PC-9 (cell line): ENCODE results near the gene CILP2. TPM values are rescaled to one million over a fixed set of nuclear protein-coding genes. Genes with fewer than 3 reads are reported as not detected.

ENCODE experiments used
- BruUV-seq: library from RNA; stranded (reverse); fragments of 400-500 nt; replicated peaks from 2 replicates; lab custom pipeline; 2021; lab: Mats Ljungman, UMichigan
- CTCF ChIA-PET: fragments of 300-600 bp; sonication (Branson Sonifier 250); formaldehyde crosslinking; loops from one replicate; lab custom pipeline; 2022; ENCODE audit warnings: antibody characterized with exemption; lab: Charles Lee
- POLR2A ChIA-PET: fragments of 300-600 bp; sonication (Branson Sonifier 250); formaldehyde crosslinking; loops from one replicate; lab custom pipeline; 2022; ENCODE audit warnings: antibody characterized with exemption; ENCODE audit not compliant: unreplicated experiment; lab: Charles Lee
- DNase-seq, 2 experiments: peaks; one replicate each; pipeline versions ENCODE4 v3.0.0 to v3.0.0-alpha.2; 2015 to 2022; ENCODE audit warnings: mixed read lengths in 1 of 2
- H2AFZ ChIP-seq: fragments of 200-600 bp; sonication (generic); 2 replicates; pipeline ENCODE4 v1.8.1; 2017; ENCODE audit warnings: antibody characterized with exemption
- H3F3A ChIP-seq: fragments of 200-600 bp; sonication (generic); 2 replicates; pipeline ENCODE4 v1.8.1; 2017; ENCODE audit warnings: antibody characterized with exemption, mild to moderate bottlenecking, low read depth; ENCODE audit not compliant: insufficient read depth
- H3K27ac ChIP-seq: fragments of 200-600 bp; sonication (generic); 2 replicates; pipeline ENCODE4 v1.6.1; 2016; ENCODE audit warnings: mixed run types
- H3K27me3 ChIP-seq: fragments of 200-600 bp; sonication (generic); 2 replicates; pipeline ENCODE4 v1.6.1; 2016; ENCODE audit warnings: low read depth, mixed run types; ENCODE audit not compliant: insufficient read depth
- H3K36me3 ChIP-seq: fragments of 200-600 bp; sonication (generic); 2 replicates; pipeline ENCODE4 v1.6.1; 2016; ENCODE audit warnings: low read depth, mixed run types
- H3K4me1 ChIP-seq: fragments of 200-600 bp; sonication (generic); replicated peaks from 2 replicates; pipeline ENCODE4 v1.6.1; 2016; ENCODE audit warnings: mixed run types; ENCODE audit not compliant: insufficient read depth
- H3K4me2 ChIP-seq: fragments of 200-600 bp; sonication (generic); 2 replicates; pipeline ENCODE4 v1.6.1; 2017; ENCODE audit warnings: mixed run types
- H3K4me3 ChIP-seq: fragments of 200-600 bp; sonication (generic); 2 replicates; pipeline ENCODE4 v1.6.1; 2016; ENCODE audit warnings: mixed run types
- H3K79me2 ChIP-seq: fragments of 200-600 bp; sonication (generic); 2 replicates; pipeline ENCODE4 v1.6.1; 2017; ENCODE audit warnings: low read depth, mixed run types
- H3K9me2 ChIP-seq: fragments of 200-600 bp; sonication (generic); 2 replicates; pipeline ENCODE4 v1.8.1; 2017; ENCODE audit warnings: mild to moderate bottlenecking; ENCODE audit not compliant: insufficient read depth
- H3K9me3 ChIP-seq: fragments of 200-600 bp; sonication (generic); 2 replicates; pipeline ENCODE4 v1.8.1; 2016; ENCODE audit warnings: low read depth; ENCODE audit not compliant: insufficient read depth
- H4K20me1 ChIP-seq: fragments of 200-600 bp; sonication (generic); 2 replicates; pipeline ENCODE4 v1.8.1; 2017; ENCODE audit not compliant: insufficient read depth
- CTCF ChIP-seq: fragments of 200-600 bp; sonication (generic); conservative IDR thresholded peaks from 2 replicates; pipeline ENCODE4 v1.6.1; 2017; ENCODE audit warnings: mixed run types, antibody characterized with exemption, mild to moderate bottlenecking, moderate library complexity
- EZH2 ChIP-seq: fragments of 200-600 bp; sonication (generic); IDR thresholded peaks from 2 replicates; pipeline ENCODE4 v1.8.0; 2017; ENCODE audit warnings: antibody characterized with exemption, low read depth
- intact Hi-C: fragments of 100-400 bp; cut with micrococcal nuclease; formaldehyde crosslinking; loops from one replicate; pipeline ENCODE4 v1.10.0; 2022; ENCODE audit not compliant: unreplicated experiment
- total RNA-seq: library from RNA; stranded (reverse); gene quantifications from 2 replicates; pipeline ENCODE4 v1.2.3, GENCODE V29; 2021

The CILP2 gene
- total RNA-seq, 1 experiment from 2014 or later = 1.1 TPM

GRCh38 chr19:19558636-19559035 lies 20.6 kb downstream of the CILP2 start:
- H3K36me3 ChIP-seq = no peaks in the 10 kb centered on the region
- H3K9me2 ChIP-seq = no peaks in the 10 kb centered on the region
- no TSS peak for BruUV-seq
- TF ChIP-seq CTCF = no peak
- TF ChIP-seq EZH2 = no peak
- no peaks in the 10 kb centered on the region for H3K9me3 ChIP-seq
- no peak overlapping the region for H2AFZ ChIP-seq
- no peak overlapping the region for H3K4me2 ChIP-seq
- H3K27me3 ChIP-seq = no peaks in the 10 kb centered on the region
- H3K27ac ChIP-seq = no peak overlapping the region
- H3K79me2 ChIP-seq = no peaks in the 10 kb centered on the region
- ChIA-PET CTCF (no interaction called here), POLR2A (no interaction called here)
- intact Hi-C loops = no loop called here
- H3K4me1 ChIP-seq = no peaks in the 10 kb centered on the region
- no peak for DNase-seq
- H4K20me1 ChIP-seq = no peaks in the 10 kb centered on the region
- H3K4me3 ChIP-seq = no peak overlapping the region
- no peaks in the 10 kb centered on the region; the same call in 1 of the 2 replicates for H3F3A ChIP-seq

GRCh38 chr19:19559931-19560330 lies 21.9 kb downstream of the CILP2 start:
- ChIA-PET CTCF (no interaction called here), POLR2A (no interaction called here)
- intact Hi-C loops = no loop called here
- H3K27ac ChIP-seq = no peak overlapping the region
- BruUV-seq = no TSS peak
- no peak overlapping the region for H2AFZ ChIP-seq
- H3K9me2 ChIP-seq = no peaks in the 10 kb centered on the region
- H3K27me3 ChIP-seq = no peaks in the 10 kb centered on the region
- H3K4me3 ChIP-seq = no peak overlapping the region
- TF ChIP-seq EZH2 = no peak
- no peak for TF ChIP-seq CTCF
- H3K79me2 ChIP-seq = no peaks in the 10 kb centered on the region
- H3K9me3 ChIP-seq = no peaks in the 10 kb centered on the region
- no peak for DNase-seq
- H3K4me2 ChIP-seq = no peak overlapping the region
- no peaks in the 10 kb centered on the region for H3K36me3 ChIP-seq
- H3K4me1 ChIP-seq = no peaks in the 10 kb centered on the region
- H3F3A ChIP-seq = no peaks in the 10 kb centered on the region; the same call in 1 of the 2 replicates
- no peaks in the 10 kb centered on the region for H4K20me1 ChIP-seq

GRCh38 chr19:19561946-19562664 lies 24.0 kb downstream of the CILP2 start:
- no peaks in the 10 kb centered on the region for H4K20me1 ChIP-seq
- no peaks in the 10 kb centered on the region for H3K79me2 ChIP-seq
- BruUV-seq = no TSS peak
- no peaks in the 10 kb centered on the region for H3K9me2 ChIP-seq
- H3K27me3 ChIP-seq = no peaks in the 10 kb centered on the region
- H3K9me3 ChIP-seq = no peaks in the 10 kb centered on the region
- H2AFZ ChIP-seq = no peak overlapping the region
- H3F3A ChIP-seq = no peaks in the 10 kb centered on the region; the same call in 1 of the 2 replicates
- H3K4me1 ChIP-seq = no peaks in the 10 kb centered on the region
- H3K36me3 ChIP-seq = no peaks in the 10 kb centered on the region
- ChIA-PET POLR2A (no interaction called here), CTCF (no interaction called here)
- no peak overlapping the region for H3K4me3 ChIP-seq
- no peak for DNase-seq
- H3K4me2 ChIP-seq = no peak overlapping the region
- intact Hi-C loops = no loop called here
- H3K27ac ChIP-seq = no peak overlapping the region
- no peak for TF ChIP-seq EZH2
